ENCODE results near the gene CCNT1. TPM values are rescaled to one million over a fixed set of nuclear protein-coding genes. Genes with fewer than 3 reads are reported as not detected.
A peak's percentile ranks its signal among the peaks of the same experiment; 100 is the strongest.
"Not testable (repeated sequence)": the region's sequence is repeated elsewhere in the genome, so short reads cannot be mapped to it uniquely, and the experiment has no call there.

CCNT1 gene
- total RNA-seq, 1 donor, result 25.0 TPM

- H3K36me3 ChIP-seq (ENCODE audit: insufficient read depth, low read length), result peaks cover 26% of the 10 kb centered on the region
- peaks cover 33% of the 10 kb centered on the region for H3K4me1 ChIP-seq (ENCODE audit: insufficient read depth, low read length)
- DNase-seq (ENCODE audit: insufficient read length, low spot score, missing footprints), result peak; percentile 15
- H3K4me3 ChIP-seq (ENCODE audit: insufficient read depth, low read length), result no peak overlapping the region
- no peak overlapping the region for H2AFZ ChIP-seq (ENCODE audit: low read length)
- TF ChIP-seq CTCF (IDR thresholded peaks at IDR 0.05; ENCODE audit: extremely low read depth, low read depth, low read length), result no peak
- peaks cover 11% of the 10 kb centered on the region for H4K20me1 ChIP-seq (ENCODE audit: insufficient read depth, low read length)
- H3K27ac ChIP-seq (ENCODE audit: low read depth, low read length), result no peak overlapping the region
- H3K27me3 ChIP-seq (ENCODE audit: insufficient read depth, low read length), result no peaks in the 10 kb centered on the region
- H3K4me2 ChIP-seq (ENCODE audit: insufficient read depth, low read length), result peak overlapping the region; percentile 81
- no peaks in the 10 kb centered on the region for H3K9me3 ChIP-seq (ENCODE audit: low read depth, low read length)
- peaks cover 41% of the 10 kb centered on the region for H3K79me2 ChIP-seq (ENCODE audit: insufficient read depth, low read length)
Measured at GRCh38 chr12:48682927-48683326, 33.6 kb downstream of the CCNT1 start.

GRCh38 chr12:48682533-48682905 lies 34.0 kb downstream of the CCNT1 start:
- Histone ChIP-seq H3K4me3 (ENCODE audit: insufficient read depth, low read length) (peak overlapping the region; percentile 98), H3K36me3 (ENCODE audit: insufficient read depth, low read length) (peaks cover 28% of the 10 kb centered on the region), H4K20me1 (ENCODE audit: insufficient read depth, low read length) (peaks cover 11% of the 10 kb centered on the region), H3K79me2 (ENCODE audit: insufficient read depth, low read length) (peaks cover 44% of the 10 kb centered on the region), H3K4me1 (ENCODE audit: insufficient read depth, low read length) (peaks cover 37% of the 10 kb centered on the region), H3K4me2 (ENCODE audit: insufficient read depth, low read length) (peak overlapping the region; percentile 81), H2AFZ (ENCODE audit: low read length) (peak overlapping the region; percentile 91)
- not testable (repeated sequence) for H3K27me3 ChIP-seq (ENCODE audit: insufficient read depth, low read length); DNase-seq (ENCODE audit: insufficient read length, low spot score, missing footprints); H3K27ac ChIP-seq (ENCODE audit: low read depth, low read length); H3K9me3 ChIP-seq (ENCODE audit: low read depth, low read length)

GRCh38 chr12:48681710-48682532 lies 34.6 kb downstream of the CCNT1 start, which contains the start of gene KANSL2:
Gene KANSL2 (minus strand): TSS chr12:48682238. CDS start chr12:48681632, 606 bp downstream.
- H3K79me2 ChIP-seq (ENCODE audit: insufficient read depth, low read length), result peaks cover 49% of the 10 kb centered on the region

GRCh38 chr12:48681399-48681709 lies 35.2 kb downstream of the CCNT1 start:
- peak; percentile 80 for DNase-seq (ENCODE audit: insufficient read length, low spot score, missing footprints)

More at GRCh38 chr12:48681710-48682532, 34.6 kb downstream of the CCNT1 start, which contains the start of gene KANSL2:
- Histone ChIP-seq H3K4me3 (ENCODE audit: insufficient read depth, low read length) (peak within 1 kb of the TSS; percentile 98), H3K4me1 (ENCODE audit: insufficient read depth, low read length) (peaks cover 37% of the 10 kb centered on the region), H3K27ac (ENCODE audit: low read depth, low read length) (peak within 1 kb of the TSS; percentile 90), H3K27me3 (ENCODE audit: insufficient read depth, low read length) (no peaks in the 10 kb centered on the region), H3K9me3 (ENCODE audit: low read depth, low read length) (no peaks in the 10 kb centered on the region), H4K20me1 (ENCODE audit: insufficient read depth, low read length) (peaks cover 11% of the 10 kb centered on the region), H3K4me2 (ENCODE audit: insufficient read depth, low read length) (peak within 1 kb of the TSS; percentile 98), H3K36me3 (ENCODE audit: insufficient read depth, low read length) (peaks cover 33% of the 10 kb centered on the region), H2AFZ (ENCODE audit: low read length) (peak within 1 kb of the TSS; percentile 96)
- no peak for TF ChIP-seq CTCF (IDR thresholded peaks at IDR 0.05; ENCODE audit: extremely low read depth, low read depth, low read length)
- peak; percentile 99 for DNase-seq (ENCODE audit: insufficient read length, low spot score, missing footprints)

More at GRCh38 chr12:48681399-48681709, 35.2 kb downstream of the CCNT1 start:
- H2AFZ ChIP-seq (ENCODE audit: low read length), result peak overlapping the region; percentile 96
- peak overlapping the region; percentile 98 for H3K4me3 ChIP-seq (ENCODE audit: insufficient read depth, low read length)
- no peaks in the 10 kb centered on the region for H3K27me3 ChIP-seq (ENCODE audit: insufficient read depth, low read length)
- peak overlapping the region; percentile 98 for H3K4me2 ChIP-seq (ENCODE audit: insufficient read depth, low read length)
- H3K36me3 ChIP-seq (ENCODE audit: insufficient read depth, low read length), result peaks cover 37% of the 10 kb centered on the region
- H3K9me3 ChIP-seq (ENCODE audit: low read depth, low read length), result no peaks in the 10 kb centered on the region
- peaks cover 12% of the 10 kb centered on the region for H4K20me1 ChIP-seq (ENCODE audit: insufficient read depth, low read length)
- peak overlapping the region; percentile 90 for H3K27ac ChIP-seq (ENCODE audit: low read depth, low read length)
- peaks cover 55% of the 10 kb centered on the region for H3K79me2 ChIP-seq (ENCODE audit: insufficient read depth, low read length)
- TF ChIP-seq CTCF (IDR thresholded peaks at IDR 0.05; ENCODE audit: extremely low read depth, low read depth, low read length), result no peak
- H3K4me1 ChIP-seq (ENCODE audit: insufficient read depth, low read length), result peaks cover 37% of the 10 kb centered on the region

Measured in osteoblast (primary cell).